ENCODE measurements around the gene TWIST2. TPM values are rescaled to one million over a fixed set of nuclear protein-coding genes. Genes with fewer than 3 reads are reported as not detected.

Gene TWIST2
- total and polyA plus RNA-seq, 9 of the 15 experiments (the other 6 are each of a cell fraction or from before 2014, with no cell fraction given) = not detected

DNA sequence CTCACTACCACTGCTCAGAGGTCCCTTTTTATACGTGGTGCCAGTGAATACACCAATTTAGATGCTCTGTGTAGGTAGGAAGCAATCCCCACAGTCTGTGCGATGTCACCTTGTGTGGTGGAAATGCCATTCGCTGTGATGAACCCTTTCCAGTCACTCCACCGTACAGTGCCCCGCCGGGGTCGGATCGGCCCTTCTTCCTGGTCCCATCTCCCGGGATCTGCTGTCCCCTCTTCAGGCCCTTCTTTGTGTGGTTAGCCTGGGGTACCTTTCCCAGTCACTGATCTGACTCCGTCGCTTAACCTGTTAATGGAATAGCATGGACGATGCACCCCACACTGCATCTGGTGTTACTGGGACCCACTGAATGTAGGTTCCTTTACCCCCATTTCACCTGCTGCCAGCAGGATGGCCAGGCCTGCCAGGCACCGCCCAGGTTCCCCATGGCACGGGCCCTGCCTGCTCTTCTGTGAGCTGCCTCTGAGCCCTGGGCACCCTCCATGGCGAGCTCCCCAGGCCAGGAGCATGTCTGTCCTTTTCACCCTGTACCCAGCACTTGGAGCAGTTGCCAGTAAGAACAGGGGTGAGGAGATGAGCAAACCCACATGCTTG lies 18.0 kb downstream of the TWIST2 start (continued):
- TF ChIP-seq, protein P1, sequence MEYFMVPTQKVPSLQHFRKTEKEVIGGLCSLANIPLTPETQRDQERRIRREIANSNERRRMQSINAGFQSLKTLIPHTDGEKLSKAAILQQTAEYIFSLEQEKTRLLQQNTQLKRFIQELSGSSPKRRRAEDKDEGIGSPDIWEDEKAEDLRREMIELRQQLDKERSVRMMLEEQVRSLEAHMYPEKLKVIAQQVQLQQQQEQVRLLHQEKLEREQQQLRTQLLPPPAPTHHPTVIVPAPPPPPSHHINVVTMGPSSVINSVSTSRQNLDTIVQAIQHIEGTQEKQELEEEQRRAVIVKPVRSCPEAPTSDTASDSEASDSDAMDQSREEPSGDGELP (CRISPR knock-in tag; IDR thresholded peaks at IDR 0.05; ENCODE audit: borderline replicate concordance) = no peak
- TF ChIP-seq TAF1 (IDR thresholded peaks at IDR 0.05; ENCODE audit: control insufficient read depth, extremely low read depth, insufficient read depth, low read length, severe bottlenecking) = no peak

GRCh38 chr2:238866656-238867277 lies 18.9 kb downstream of the TWIST2 start:
- Histone ChIP-seq H3K27ac (ENCODE audit: extremely low read depth, low read depth, low read length) (no peak overlapping the region), H3K4me1 (replicated peaks in 1 of 2; ENCODE audit: control insufficient read depth in 2 of 2, insufficient read depth in 2 of 2, low read length in 2 of 2) (no peaks in the 10 kb centered on the region), H3K9me3 (replicated peaks; ENCODE audit: control insufficient read depth, insufficient read depth, low read depth, low read length) (no peaks in the 10 kb centered on the region), H3K36me3 (ENCODE audit: control insufficient read depth, insufficient read depth, low read length) (no peaks in the 10 kb centered on the region), H3K9ac (ENCODE audit: insufficient read depth in 1 of 2, low read depth in 2 of 2, low read length in 2 of 2) (no peak overlapping the region), H4K20me1 (replicated peaks; ENCODE audit: control insufficient read depth, insufficient read depth, low read length) (no peaks in the 10 kb centered on the region), H3K79me2 (ENCODE audit: control insufficient read depth, insufficient read depth, low read length) (no peaks in the 10 kb centered on the region), H3K27me3 (ENCODE audit: control insufficient read depth in 2 of 2, insufficient read depth in 2 of 2, low read length in 2 of 2) (peaks cover 0 to 54% of the 10 kb centered on the region in 2 experiments; a peak in 3 of 5 replicates), H2AFZ (ENCODE audit: low read depth, low read length) (no peak overlapping the region), H3K4me2 (ENCODE audit: insufficient read depth, low read length) (no peak overlapping the region), H3K9me1 (ENCODE audit: control insufficient read depth, insufficient read depth, low read length) (no peaks in the 10 kb centered on the region), H3K4me3 (no peak overlapping the region)
- 0% methylated on average over 14 of the region's 17 CpGs for WGBS (ENCODE audit: insufficient coverage, low coverage, missing lambda C conversion rate)
- DNase-seq (ENCODE audit: extremely low read depth in 1 of 4, low spot score in 3 of 4) = no peak
- no peak for FAIRE-seq
- intact Hi-C loops (cut with micrococcal nuclease) (no loop called here), in situ Hi-C loops (cut with MboI) (no loop called here)
- no peak for TF ChIP-seq MAFG (tag; conservative IDR thresholded peaks at IDR 0.05)
- TF ChIP-seq SRSF3 (IDR thresholded peaks at IDR 0.05; ENCODE audit: insufficient read depth, low read length) = no peak
- no peak for TF ChIP-seq TEAD1 (CRISPR knock-in tag; IDR thresholded peaks at IDR 0.05)
- no peak for TF ChIP-seq YBX1 (IDR thresholded peaks at IDR 0.05)
- no TSS peak for BruUV-seq (replicated peaks)
- CTCF ChIA-PET (ENCODE audit: low intra/inter-chr PET ratio) = no interaction called here
- POLR2A ChIA-PET = no interaction called here
- no peak for ATAC-seq

All from K562 (cell line).